Panc1 (cell line): Measurements from ENCODE around the gene RNF214. TPM values are rescaled to one million over a fixed set of nuclear protein-coding genes. Genes with fewer than 3 reads are reported as not detected.

ENCODE experiments used
- ATAC-seq: fragments of 200-7000 bp; cut with Tn5 transposase; 2 replicates; pipeline ENCODE4 v1.9.1; 2020; ENCODE audit warnings: mild to moderate bottlenecking, moderate library complexity
- BruUV-seq: library from RNA; stranded (reverse); fragments of 400-500 nt; replicated peaks from 2 replicates; lab custom pipeline; 2021; lab: Mats Ljungman, UMichigan
- CTCF ChIA-PET: fragments of 300-600 bp; sonication (Branson Sonifier 250); formaldehyde crosslinking; loops from one replicate; lab custom pipeline; 2022; ENCODE audit warnings: antibody characterized with exemption; lab: Charles Lee
- POLR2A ChIA-PET: fragments of 300-600 bp; sonication (Branson Sonifier 250); formaldehyde crosslinking; loops from one replicate; lab custom pipeline; 2022; ENCODE audit warnings: antibody characterized with exemption; lab: Charles Lee
- DNase-seq: peaks from one replicate; pipeline ENCODE4 v3.0.0-alpha.2; 2010; ENCODE audit warnings: low read depth, low spot score
- H3K27ac ChIP-seq: 2 replicates; pipeline ENCODE4 v1.5.1; 2011; ENCODE audit warnings: mild to moderate bottlenecking, low read length, inconsistent platforms
- H3K27me3 ChIP-seq: fragments of 200-500 bp; sonication (Bioruptor generic); 2 replicates; pipeline ENCODE4 v1.6.0; 2014; ENCODE audit warnings: low read length, inconsistent platforms; ENCODE audit not compliant: control insufficient read depth, insufficient read depth
- H3K36me3 ChIP-seq: fragments of 200-500 bp; sonication (Bioruptor generic); 2 replicates; pipeline ENCODE4 v1.5.1; 2014; ENCODE audit warnings: inconsistent platforms, mild to moderate bottlenecking, low read length, moderate library complexity; ENCODE audit not compliant: control insufficient read depth, insufficient read depth
- H3K4me1 ChIP-seq: 2 replicates; pipeline ENCODE4 v1.5.1; 2011; ENCODE audit warnings: inconsistent platforms, mild to moderate bottlenecking, low read length, moderate library complexity; ENCODE audit not compliant: control insufficient read depth, insufficient read depth
- H3K4me3 ChIP-seq, 2 experiments: 2 replicates each; pipeline ENCODE4 v1.5.1; 2011 to 2012; ENCODE audit warnings: low read depth in 2 of 2, low read length in 2 of 2, mild to moderate bottlenecking in 2 of 2, inconsistent platforms in 1 of 2, moderate library complexity in 1 of 2
- H3K9me3 ChIP-seq: fragments of 200-500 bp; sonication (Bioruptor generic); 2 replicates; pipeline ENCODE4 v1.5.1; 2014; ENCODE audit warnings: low read depth, mild to moderate bottlenecking, inconsistent platforms, low read length, moderate library complexity; ENCODE audit not compliant: control insufficient read depth, insufficient read depth
- POLR2AphosphoS5 ChIP-seq: IDR thresholded peaks from 2 replicates; pipeline ENCODE4 v1.6.1; 2012; ENCODE audit warnings: mild to moderate bottlenecking, low read depth, low read length, moderate library complexity
- SIN3A ChIP-seq: IDR thresholded peaks from 2 replicates; pipeline ENCODE4 v1.6.1; 2012; ENCODE audit warnings: low read depth, mild to moderate bottlenecking, low read length, moderate library complexity, borderline replicate concordance; ENCODE audit not compliant: insufficient read depth
- TCF7L2 ChIP-seq: IDR thresholded peaks from 2 replicates; pipeline ENCODE4 v1.6.1; 2011; ENCODE audit warnings: mild to moderate bottlenecking, low read depth, low read length, inconsistent platforms
- in situ Hi-C: cut with HindIII; loops from 2 replicates; pipeline ENCODE4 v1.10.0; 2016; ENCODE audit warnings: low sequenced_read_pairs, low pct_unique_long_range_greater_than_20kb
- intact Hi-C: fragments of 100-400 bp; cut with micrococcal nuclease; formaldehyde crosslinking; loops from one replicate; pipeline ENCODE4 v1.10.0; 2022; ENCODE audit not compliant: unreplicated experiment
- total RNA-seq: library from RNA; stranded (reverse); gene quantifications from one replicate; pipeline ENCODE4 v1.2.1, GENCODE V29; 2021; ENCODE audit not compliant: unreplicated experiment
- TF ChIP-seq, protein P1 (sequence below), 2 experiments: IDR thresholded peaks; 2 replicates each; pipeline ENCODE4 v1.6.1; 2011 to 2012; ENCODE audit warnings: low read depth in 2 of 2, control low read depth in 1 of 2, low read length in 1 of 2, mild to moderate bottlenecking in 1 of 2, moderate library complexity in 1 of 2; ENCODE audit not compliant: insufficient read depth in 1 of 2
- TF ChIP-seq, protein P2 (sequence below): fragments of 450-650 bp; IDR thresholded peaks from 2 replicates; pipeline ENCODE4 v1.5.1; 2017; ENCODE audit warnings: mild to moderate bottlenecking

RNF214 gene
- total RNA-seq, 1 experiment from 2014 or later, result 39.7 TPM

DNA sequence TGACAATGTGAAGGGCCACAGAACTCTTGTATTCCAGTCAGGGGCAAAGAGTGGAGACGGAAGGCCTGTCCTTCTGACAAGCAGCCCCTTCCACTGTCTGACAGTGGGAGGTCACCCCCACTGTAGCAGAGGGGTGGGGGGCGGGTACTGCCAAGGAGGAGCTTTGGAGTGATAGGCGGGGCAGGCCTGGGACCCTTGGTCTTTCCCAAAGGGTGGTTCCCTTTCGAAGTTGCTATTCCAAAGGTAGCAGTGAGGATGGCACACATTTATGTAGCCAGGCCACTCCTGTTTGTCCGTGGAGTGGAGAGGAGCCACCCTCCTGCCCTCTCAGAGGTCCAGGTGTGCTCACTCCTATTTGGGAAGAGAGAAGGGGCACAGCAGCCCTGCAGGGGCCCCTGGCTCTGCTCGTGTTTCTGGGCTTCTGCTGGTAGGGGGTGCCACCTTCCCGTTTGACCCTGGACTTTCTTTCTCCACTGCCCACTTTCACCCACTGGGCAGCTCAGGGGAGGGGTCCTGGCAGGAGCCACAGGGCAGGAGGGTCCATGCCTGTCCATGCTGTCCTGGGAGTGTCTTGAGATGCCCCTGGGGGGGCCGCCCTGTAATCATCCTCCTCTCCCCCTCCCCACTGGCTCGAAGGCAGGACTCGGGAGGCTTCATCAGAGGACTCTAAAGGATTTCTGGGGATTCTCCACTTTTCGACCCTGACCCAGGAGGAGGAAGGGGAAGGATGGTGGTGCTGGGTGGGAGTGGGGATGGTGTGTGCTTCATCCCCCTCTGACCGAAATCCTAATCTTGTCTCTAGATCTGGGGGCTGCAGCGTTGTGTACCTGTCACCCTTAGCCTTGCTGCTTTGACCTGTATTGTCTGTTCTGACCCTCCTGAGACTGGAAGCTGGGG lies 32.3 kb upstream of the RNF214 start:
- no TSS peak for BruUV-seq
- no peaks in the 10 kb centered on the region for H3K27me3 ChIP-seq
- H3K4me1 ChIP-seq, result peaks cover 6% of the 10 kb centered on the region
- H3K9me3 ChIP-seq, result no peaks in the 10 kb centered on the region
- H3K36me3 ChIP-seq, result no peaks in the 10 kb centered on the region
- DNase-seq (no peak), ATAC-seq (peak; percentile 6; the same call in 1 of the 2 replicates)
- no peak overlapping the region for H3K27ac ChIP-seq
- H3K4me3 ChIP-seq, result peak overlapping the region in 1 of 2 experiments; percentile 5; a peak in 1 of 4 replicates
- POLR2A ChIA-PET, result interaction anchor here (0.7 kb wide), 1 partner anchor 9 kb away, joined by 10 read pairs; no protein-coding TSS in a partner anchor
- CTCF ChIA-PET, result interaction anchor here (0.5 kb wide), 1 partner anchor 20 kb away, joined by 4 read pairs; no protein-coding TSS in a partner anchor
- TF ChIP-seq SIN3A (no peak), POLR2AphosphoS5 (no peak), TCF7L2 (no peak)
- TF ChIP-seq, protein P1, sequence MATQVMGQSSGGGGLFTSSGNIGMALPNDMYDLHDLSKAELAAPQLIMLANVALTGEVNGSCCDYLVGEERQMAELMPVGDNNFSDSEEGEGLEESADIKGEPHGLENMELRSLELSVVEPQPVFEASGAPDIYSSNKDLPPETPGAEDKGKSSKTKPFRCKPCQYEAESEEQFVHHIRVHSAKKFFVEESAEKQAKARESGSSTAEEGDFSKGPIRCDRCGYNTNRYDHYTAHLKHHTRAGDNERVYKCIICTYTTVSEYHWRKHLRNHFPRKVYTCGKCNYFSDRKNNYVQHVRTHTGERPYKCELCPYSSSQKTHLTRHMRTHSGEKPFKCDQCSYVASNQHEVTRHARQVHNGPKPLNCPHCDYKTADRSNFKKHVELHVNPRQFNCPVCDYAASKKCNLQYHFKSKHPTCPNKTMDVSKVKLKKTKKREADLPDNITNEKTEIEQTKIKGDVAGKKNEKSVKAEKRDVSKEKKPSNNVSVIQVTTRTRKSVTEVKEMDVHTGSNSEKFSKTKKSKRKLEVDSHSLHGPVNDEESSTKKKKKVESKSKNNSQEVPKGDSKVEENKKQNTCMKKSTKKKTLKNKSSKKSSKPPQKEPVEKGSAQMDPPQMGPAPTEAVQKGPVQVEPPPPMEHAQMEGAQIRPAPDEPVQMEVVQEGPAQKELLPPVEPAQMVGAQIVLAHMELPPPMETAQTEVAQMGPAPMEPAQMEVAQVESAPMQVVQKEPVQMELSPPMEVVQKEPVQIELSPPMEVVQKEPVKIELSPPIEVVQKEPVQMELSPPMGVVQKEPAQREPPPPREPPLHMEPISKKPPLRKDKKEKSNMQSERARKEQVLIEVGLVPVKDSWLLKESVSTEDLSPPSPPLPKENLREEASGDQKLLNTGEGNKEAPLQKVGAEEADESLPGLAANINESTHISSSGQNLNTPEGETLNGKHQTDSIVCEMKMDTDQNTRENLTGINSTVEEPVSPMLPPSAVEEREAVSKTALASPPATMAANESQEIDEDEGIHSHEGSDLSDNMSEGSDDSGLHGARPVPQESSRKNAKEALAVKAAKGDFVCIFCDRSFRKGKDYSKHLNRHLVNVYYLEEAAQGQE (IDR thresholded peaks at IDR 0.05; ENCODE audit: insufficient read depth in 1 of 2, low read depth in 2 of 2, low read length in 1 of 2), result no peak
- TF ChIP-seq, protein P2, sequence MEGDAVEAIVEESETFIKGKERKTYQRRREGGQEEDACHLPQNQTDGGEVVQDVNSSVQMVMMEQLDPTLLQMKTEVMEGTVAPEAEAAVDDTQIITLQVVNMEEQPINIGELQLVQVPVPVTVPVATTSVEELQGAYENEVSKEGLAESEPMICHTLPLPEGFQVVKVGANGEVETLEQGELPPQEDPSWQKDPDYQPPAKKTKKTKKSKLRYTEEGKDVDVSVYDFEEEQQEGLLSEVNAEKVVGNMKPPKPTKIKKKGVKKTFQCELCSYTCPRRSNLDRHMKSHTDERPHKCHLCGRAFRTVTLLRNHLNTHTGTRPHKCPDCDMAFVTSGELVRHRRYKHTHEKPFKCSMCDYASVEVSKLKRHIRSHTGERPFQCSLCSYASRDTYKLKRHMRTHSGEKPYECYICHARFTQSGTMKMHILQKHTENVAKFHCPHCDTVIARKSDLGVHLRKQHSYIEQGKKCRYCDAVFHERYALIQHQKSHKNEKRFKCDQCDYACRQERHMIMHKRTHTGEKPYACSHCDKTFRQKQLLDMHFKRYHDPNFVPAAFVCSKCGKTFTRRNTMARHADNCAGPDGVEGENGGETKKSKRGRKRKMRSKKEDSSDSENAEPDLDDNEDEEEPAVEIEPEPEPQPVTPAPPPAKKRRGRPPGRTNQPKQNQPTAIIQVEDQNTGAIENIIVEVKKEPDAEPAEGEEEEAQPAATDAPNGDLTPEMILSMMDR, result no peak
- in situ Hi-C loops, result no loop called here
- intact Hi-C loops, result no loop called here

DNA sequence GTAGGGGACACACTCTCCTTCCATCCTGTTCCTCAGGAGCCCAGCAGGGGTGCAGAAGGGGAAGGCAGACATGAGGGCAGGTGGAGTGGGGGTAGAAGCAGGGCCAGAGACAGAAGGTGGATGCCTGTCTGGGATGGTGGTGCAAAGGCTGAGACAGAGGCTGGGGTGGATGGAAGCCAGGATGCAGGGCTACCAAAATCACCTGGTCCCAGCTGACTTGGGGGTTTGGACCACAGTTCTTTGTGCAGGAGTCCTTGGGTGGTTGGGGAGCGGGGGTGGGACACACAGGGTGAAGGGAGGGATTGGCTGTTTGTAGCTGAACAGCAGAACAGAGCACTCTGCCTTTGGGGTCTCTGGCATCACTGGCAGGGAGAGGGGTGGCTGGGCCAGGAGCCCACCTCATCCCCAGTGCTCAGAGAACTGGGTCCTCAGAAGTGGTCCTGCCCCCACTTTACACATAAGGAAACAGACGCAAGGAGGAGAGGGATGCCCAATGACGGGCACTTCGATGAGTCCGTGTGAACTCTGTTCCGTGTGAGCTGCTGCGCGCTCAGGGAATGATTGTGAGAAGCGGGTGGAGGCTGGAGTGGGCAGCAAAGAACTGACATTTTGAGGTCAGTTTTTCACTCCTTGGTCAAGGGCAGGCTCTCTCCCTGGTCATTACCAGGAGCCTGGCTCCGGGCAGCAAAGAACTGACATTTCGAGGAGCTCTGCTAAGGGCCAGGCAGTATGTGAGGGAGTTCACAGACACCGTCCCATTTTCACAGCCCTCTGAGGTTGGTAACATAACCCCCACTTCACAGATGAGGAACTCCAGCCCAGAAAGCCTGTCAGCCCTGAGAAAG lies 31.4 kb upstream of the RNF214 start:
- no TSS peak for BruUV-seq

More for the DNA sequence above, 31.4 kb upstream of the RNF214 start:
- ChIA-PET POLR2A (interaction anchor here (0.7 kb wide), 1 partner anchor 10 kb away, joined by 10 read pairs; no protein-coding TSS in a partner anchor), CTCF (no interaction called here)
- Histone ChIP-seq H3K4me3 (no peak overlapping the region; a peak in 1 of 4 replicates), H3K27me3 (no peaks in the 10 kb centered on the region), H3K36me3 (no peaks in the 10 kb centered on the region), H3K4me1 (peaks cover 6% of the 10 kb centered on the region), H3K9me3 (no peaks in the 10 kb centered on the region), H3K27ac (no peak overlapping the region)
- in situ Hi-C loops (no loop called here), intact Hi-C loops (no loop called here)
- TF ChIP-seq, protein P1 (IDR thresholded peaks at IDR 0.05; ENCODE audit: insufficient read depth in 1 of 2, low read depth in 2 of 2, low read length in 1 of 2), result no peak
- TF ChIP-seq TCF7L2 (no peak), SIN3A (no peak), POLR2AphosphoS5 (no peak)
- TF ChIP-seq, protein P2, result no peak
- DNase-seq (no peak), ATAC-seq (no peak)
